GM08714 (cell line): ENCODE results near the gene VAV2.

Experiments used
- H3K4me3 ChIP-seq: fragments of 200-500 bp; sonication (Bioruptor generic); 2 replicates; pipeline ENCODE4 v1.5.1; 2014; ENCODE audit warnings: mild to moderate bottlenecking, low read length, inconsistent platforms
- ZNF274 ChIP-seq: IDR thresholded peaks from 2 replicates; pipeline ENCODE4 v1.6.1; 2012; ENCODE audit warnings: mild to moderate bottlenecking, low read depth, low read length

VAV2 gene

GRCh38 chr9:133944746-133945135 lies 47.4 kb downstream of the VAV2 start:
- TF ChIP-seq ZNF274: no peak
- H3K4me3 ChIP-seq: no peak overlapping the region

DNA sequence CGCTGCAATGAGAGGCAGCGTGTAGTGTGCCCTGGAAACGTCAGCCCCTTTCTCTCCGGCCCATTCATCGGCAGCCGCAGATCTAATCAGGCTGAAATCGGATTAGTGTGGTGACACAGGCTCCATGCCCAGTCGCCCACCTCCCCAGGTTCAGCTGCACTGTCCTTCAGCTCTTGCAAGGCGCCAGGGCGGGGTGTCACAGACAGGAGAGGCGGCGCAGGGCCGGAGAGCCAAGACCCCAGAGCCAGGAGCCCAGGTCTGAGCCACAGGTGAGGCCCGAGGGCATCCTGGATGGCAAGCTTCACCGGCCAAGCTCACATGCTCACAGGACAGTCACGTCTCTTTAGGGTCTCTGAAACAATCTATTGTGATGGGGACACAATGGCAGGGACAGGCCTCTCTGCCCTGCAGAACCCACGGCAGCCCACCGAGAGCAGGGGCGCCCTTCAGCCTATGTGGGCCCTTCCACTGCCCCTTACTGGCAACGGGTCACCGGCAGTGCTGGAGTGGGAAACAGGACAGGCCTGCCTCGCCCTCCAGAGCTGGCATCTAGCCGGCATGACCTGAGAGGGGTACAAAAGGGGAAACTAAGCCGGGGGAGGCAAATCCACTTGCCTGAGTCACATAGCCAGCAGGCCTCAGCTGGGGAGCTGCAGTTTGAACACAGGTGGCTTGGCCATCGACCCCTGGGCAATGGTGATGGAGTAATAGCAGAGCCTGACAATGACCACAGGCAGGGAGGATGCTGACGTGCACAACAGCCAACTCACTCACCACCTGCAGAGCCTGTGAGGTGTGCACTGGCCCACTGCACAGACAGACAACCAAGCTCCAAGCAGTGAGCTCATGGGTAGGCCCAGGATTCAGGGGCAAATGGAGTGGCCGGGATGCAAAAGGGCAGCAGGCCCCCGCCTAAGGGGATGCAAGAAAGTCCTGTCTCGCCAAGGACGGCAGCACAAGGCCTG lies 48.1 kb downstream of the VAV2 start:
- TF ChIP-seq ZNF274: no peak
- H3K4me3 ChIP-seq: no peak overlapping the region

- TF ChIP-seq ZNF274: no peak
These were observed 48.9 kb downstream of the VAV2 start for GRCh38 chr9:133943036-133943780.

DNA sequence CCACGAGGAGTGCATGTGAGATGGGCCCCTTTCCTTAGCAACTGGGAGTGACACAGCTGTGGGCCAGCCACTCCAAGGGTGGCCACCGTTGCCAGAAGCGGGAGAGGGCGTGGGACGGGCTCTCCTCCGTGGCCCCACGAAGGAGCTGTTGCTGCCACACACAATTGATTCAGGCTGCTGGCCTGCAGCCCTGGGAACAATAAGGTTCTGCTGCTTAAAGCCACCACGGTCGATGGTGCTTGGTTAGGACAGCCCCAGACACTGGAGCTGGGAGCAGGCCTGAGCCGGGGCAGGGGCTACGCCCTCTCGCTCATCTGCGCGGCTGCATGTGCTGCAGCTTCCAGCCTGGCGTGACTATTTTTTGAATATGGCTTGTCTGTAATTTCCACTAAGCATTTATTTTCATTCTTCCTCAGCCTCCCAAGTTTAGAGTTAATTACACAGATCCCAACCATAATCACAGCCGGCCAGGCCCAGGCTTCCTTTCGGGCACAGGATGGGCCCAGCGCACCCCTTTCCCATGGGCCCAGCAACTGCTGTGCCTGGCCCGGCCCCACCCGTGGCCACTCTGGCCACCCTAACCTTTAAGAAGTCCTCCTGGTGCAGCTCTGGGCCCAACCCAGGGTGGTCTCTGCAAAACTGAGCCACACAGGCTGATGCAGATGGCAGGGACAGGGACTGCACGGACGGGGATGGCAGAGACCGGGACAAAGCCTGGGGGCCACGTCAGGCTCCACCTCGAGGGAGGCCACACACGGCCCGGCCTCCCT lies 49.7 kb downstream of the VAV2 start:
- no peak overlapping the region for H3K4me3 ChIP-seq

More at GRCh38 chr9:133943036-133943780, 48.9 kb downstream of the VAV2 start:
- no peak overlapping the region for H3K4me3 ChIP-seq

GRCh38 chr9:133939845-133940244 lies 52.3 kb downstream of the VAV2 start:
- no peak overlapping the region for H3K4me3 ChIP-seq
- TF ChIP-seq ZNF274: no peak

More for the DNA sequence above, 49.7 kb downstream of the VAV2 start:
- TF ChIP-seq ZNF274: no peak

- TF ChIP-seq ZNF274: no peak
- H3K4me3 ChIP-seq: no peak overlapping the region
These were observed 52.8 kb downstream of the VAV2 start for GRCh38 chr9:133939171-133939785.

GRCh38 chr9:133938753-133939152 lies 53.4 kb downstream of the VAV2 start:
- H3K4me3 ChIP-seq: no peak overlapping the region
- no peak for TF ChIP-seq ZNF274

GRCh38 chr9:133938086-133938485 lies 54.0 kb downstream of the VAV2 start:
- TF ChIP-seq ZNF274: no peak
- no peak overlapping the region for H3K4me3 ChIP-seq

DNA sequence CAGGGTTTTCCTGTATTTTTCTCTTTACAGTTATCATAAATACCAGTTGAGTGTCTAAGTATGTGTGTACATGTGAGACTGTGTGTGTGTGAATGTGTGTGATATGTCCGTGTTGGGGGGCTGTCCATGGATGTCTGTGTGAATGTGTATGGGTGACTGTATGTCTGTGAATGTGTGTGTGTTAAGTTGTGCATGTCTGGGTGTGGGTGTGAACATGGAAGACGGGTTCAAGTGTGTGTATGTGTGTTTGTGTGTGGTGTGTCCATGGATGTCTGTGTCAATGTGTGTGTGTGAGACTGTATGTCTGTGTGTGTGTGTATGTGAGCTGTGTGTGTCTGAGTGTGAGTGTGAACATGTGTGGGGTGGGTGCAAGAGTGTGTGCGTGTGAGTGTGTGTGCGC lies 55.0 kb downstream of the VAV2 start:
- no peak for TF ChIP-seq ZNF274
- H3K4me3 ChIP-seq: no peak overlapping the region

GRCh38 chr9:133935328-133936005 lies 56.7 kb downstream of the VAV2 start:
- no peak overlapping the region for H3K4me3 ChIP-seq
- TF ChIP-seq ZNF274: no peak

GRCh38 chr9:133934482-133935232 lies 57.5 kb downstream of the VAV2 start:
- TF ChIP-seq ZNF274: no peak
- H3K4me3 ChIP-seq: no peak overlapping the region

DNA sequence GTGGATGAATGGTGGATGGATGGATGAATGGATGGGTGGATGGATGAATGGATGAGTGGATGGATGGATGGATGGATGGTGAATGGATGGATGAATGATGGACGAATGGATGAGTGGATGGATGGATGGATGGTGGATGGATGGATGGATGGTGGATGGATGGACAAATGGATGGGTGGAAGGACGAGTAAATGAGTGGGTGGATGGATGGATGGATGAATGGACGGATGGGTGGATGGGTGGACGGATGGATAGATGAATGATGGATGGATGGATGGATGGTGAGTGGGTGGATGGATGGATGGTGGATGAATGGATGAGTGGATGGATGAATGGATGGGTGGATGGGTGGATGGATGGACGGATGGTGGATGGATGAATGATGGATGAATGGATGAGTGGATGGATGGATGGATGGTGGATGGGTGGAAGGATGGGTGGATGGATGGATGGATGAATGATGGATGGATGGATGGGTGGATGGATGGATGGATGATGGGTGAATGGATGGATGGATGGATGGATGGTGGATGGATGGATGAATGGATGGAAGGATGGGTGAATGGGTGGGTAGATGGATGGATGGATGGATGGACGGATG lies 58.6 kb downstream of the VAV2 start:
- TF ChIP-seq ZNF274: no peak
- no peak overlapping the region for H3K4me3 ChIP-seq
